ENCODE measurements around the gene GJA9.

GJA9 gene

GRCh38 chr1:38908821-38909220 is 27.4 kb upstream of the GJA9 start:
- 94% methylated on average over 13 of the region's 13 CpGs for WGBS
- Histone ChIP-seq H3K27ac (ENCODE audit: low read depth, low read length) (no peak overlapping the region), H3K27me3 (ENCODE audit: insufficient read depth, low read length) (no peaks in the 10 kb centered on the region)

DNA sequence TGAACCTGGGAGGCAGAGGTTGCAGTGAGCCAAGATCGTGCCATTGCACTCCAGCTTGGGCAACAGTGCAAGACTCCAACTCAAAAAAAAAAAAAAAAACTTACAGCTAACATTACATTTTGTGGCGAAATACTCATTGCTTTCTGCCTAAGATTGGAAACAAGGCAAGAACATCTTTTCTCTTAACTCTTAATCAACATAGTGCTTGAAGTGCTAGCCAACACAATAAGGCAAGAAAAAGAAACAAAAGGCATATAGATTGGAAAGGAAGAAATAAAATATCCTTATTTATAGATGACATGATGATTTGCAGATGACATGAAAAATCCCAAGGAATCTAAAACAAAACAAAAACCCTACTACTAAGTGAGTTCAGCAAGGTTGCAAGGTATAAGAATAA is 24.6 kb upstream of the GJA9 start:
- H3K4me3 ChIP-seq (ENCODE audit: low read length), result no peak overlapping the region
- peaks cover 7% of the 10 kb centered on the region for H3K9me3 ChIP-seq (ENCODE audit: insufficient read depth, low read depth, low read length)
- no peaks in the 10 kb centered on the region for H3K27me3 ChIP-seq (ENCODE audit: insufficient read depth, low read length)
- H3K36me3 ChIP-seq (ENCODE audit: insufficient read depth, low read length), result no peaks in the 10 kb centered on the region
- no peaks in the 10 kb centered on the region for H3K4me1 ChIP-seq (ENCODE audit: insufficient read depth, low read length)
- no peak overlapping the region for H3K9ac ChIP-seq (ENCODE audit: low read depth, low read length)
- WGBS, result 94% methylated on average over 2 of the region's 2 CpGs
- H3K27ac ChIP-seq (ENCODE audit: low read depth, low read length), result no peak overlapping the region

More at GRCh38 chr1:38908821-38909220, 27.4 kb upstream of the GJA9 start:
- no peak overlapping the region for H3K4me3 ChIP-seq (ENCODE audit: low read length)
- peaks cover 7% of the 10 kb centered on the region for H3K9me3 ChIP-seq (ENCODE audit: insufficient read depth, low read depth, low read length)
- H3K9ac ChIP-seq (ENCODE audit: low read depth, low read length), result no peak overlapping the region
- no peaks in the 10 kb centered on the region for H3K4me1 ChIP-seq (ENCODE audit: insufficient read depth, low read length)
- H3K36me3 ChIP-seq (ENCODE audit: insufficient read depth, low read length), result no peaks in the 10 kb centered on the region

DNA sequence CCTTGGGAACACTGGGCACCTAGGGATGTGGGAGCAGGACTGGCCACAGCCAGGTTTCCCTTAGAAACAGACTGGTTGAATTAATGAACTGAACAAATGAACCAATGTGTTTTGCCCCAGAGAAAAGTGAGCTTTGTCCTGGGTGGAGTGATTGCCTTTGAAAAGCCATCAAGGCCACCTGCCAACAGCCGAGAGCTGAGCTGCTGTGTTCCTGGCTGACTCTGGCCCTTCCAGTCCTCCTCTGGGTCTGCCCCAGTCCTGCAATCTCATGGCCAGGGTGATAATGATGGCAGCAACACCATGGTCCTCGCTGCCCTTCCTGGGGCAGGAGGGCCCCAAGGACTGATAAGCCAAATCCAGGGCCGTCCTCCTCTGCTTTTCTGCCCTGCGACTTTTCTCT is 18.2 kb upstream of the GJA9 start:
- Histone ChIP-seq H3K27me3 (ENCODE audit: insufficient read depth, low read length) (no peaks in the 10 kb centered on the region), H3K9me3 (ENCODE audit: insufficient read depth, low read depth, low read length) (no peaks in the 10 kb centered on the region), H3K27ac (ENCODE audit: low read depth, low read length) (no peak overlapping the region), H3K36me3 (ENCODE audit: insufficient read depth, low read length) (no peaks in the 10 kb centered on the region), H3K4me3 (ENCODE audit: low read length) (no peak overlapping the region), H3K4me1 (ENCODE audit: insufficient read depth, low read length) (no peaks in the 10 kb centered on the region), H3K9ac (ENCODE audit: low read depth, low read length) (no peak overlapping the region; the same call in 1 of the 2 replicates)
- WGBS, result 85% methylated on average over 4 of the region's 4 CpGs

DNA sequence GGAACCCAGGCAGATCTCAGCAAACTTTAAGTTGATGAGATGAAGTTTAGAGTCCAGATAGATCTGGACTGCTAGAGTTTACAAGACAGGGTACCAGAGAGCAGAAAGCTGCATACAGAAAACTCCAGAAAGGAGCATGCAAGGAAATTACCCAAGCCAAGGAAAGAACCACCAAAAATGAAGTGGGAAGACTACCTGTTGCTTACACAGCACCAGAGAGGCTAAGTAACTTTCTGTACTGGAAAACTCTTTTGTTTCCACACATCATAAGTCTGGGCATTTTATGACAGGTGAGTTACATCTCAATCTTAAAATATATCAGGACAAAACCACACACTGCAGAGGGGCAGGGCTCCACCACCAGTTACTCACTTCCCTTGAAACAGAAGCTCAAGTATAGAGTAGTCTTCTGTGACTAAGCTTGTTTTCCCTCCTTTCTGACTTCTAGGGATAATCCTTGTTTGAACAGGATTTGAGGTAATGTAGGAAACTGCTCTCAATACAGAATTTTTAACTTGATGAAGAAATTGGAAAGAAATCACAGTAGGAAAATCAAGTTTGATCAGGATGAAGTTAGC is 17.4 kb upstream of the GJA9 start:
- H3K9ac ChIP-seq (ENCODE audit: low read depth, low read length), result no peak overlapping the region
- H3K27ac ChIP-seq (ENCODE audit: low read depth, low read length), result no peak overlapping the region
- no peaks in the 10 kb centered on the region for H3K9me3 ChIP-seq (ENCODE audit: insufficient read depth, low read depth, low read length)

DNA sequence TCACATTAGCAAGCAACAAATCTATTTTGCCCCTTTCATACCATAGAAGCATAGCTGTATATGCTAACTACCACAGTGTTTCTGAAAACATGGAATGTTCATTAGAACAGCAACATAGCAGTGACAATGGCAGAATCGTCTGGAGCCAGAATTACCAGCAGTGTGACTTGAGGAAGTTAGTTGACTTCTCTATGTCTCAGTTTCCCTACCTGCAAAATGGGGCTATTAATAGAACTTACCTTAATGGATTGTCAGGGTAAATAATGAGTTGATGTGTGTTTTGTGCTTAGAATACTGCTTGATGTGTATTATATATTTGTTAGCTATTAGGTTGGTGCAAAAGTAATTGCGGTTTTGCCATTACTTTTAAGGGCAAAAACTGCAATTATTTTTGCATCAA is 14.8 kb upstream of the GJA9 start:
- WGBS, result 94% methylated on average over 2 of the region's 2 CpGs
- Histone ChIP-seq H3K36me3 (ENCODE audit: insufficient read depth, low read length) (no peaks in the 10 kb centered on the region), H3K9ac (ENCODE audit: low read depth, low read length) (no peak overlapping the region), H3K27me3 (ENCODE audit: insufficient read depth, low read length) (no peaks in the 10 kb centered on the region), H3K4me3 (ENCODE audit: low read length) (no peak overlapping the region), H3K9me3 (ENCODE audit: insufficient read depth, low read depth, low read length) (no peaks in the 10 kb centered on the region), H3K4me1 (ENCODE audit: insufficient read depth, low read length) (no peaks in the 10 kb centered on the region), H3K27ac (ENCODE audit: low read depth, low read length) (no peak overlapping the region)

More for the DNA sequence above, 17.4 kb upstream of the GJA9 start:
- no peaks in the 10 kb centered on the region for H3K36me3 ChIP-seq (ENCODE audit: insufficient read depth, low read length)
- H3K27me3 ChIP-seq (ENCODE audit: insufficient read depth, low read length), result no peaks in the 10 kb centered on the region
- no peaks in the 10 kb centered on the region for H3K4me1 ChIP-seq (ENCODE audit: insufficient read depth, low read length)
- H3K4me3 ChIP-seq (ENCODE audit: low read length), result no peak overlapping the region

DNA sequence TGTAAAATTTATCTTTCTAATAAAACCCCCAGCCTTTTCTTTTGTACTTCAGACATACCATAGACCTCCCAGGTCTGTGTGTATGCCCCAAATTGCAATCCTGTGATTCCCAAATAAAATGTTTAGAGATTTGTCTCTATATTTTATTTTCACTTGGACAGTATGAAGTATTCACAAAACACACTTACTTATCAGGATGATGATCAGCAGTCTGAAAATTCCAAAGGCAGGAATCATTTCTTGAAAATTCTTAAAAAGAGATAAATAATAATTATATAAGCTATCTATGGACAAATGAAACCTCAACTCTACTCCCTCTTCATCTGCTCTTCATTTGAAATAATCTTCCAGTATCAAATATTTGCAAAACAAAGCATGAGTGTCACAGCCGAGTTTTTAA is 11.6 kb upstream of the GJA9 start:
- Histone ChIP-seq H3K27ac (ENCODE audit: low read depth, low read length) (no peak overlapping the region), H3K4me1 (ENCODE audit: insufficient read depth, low read length) (no peaks in the 10 kb centered on the region), H3K9me3 (ENCODE audit: insufficient read depth, low read depth, low read length) (no peaks in the 10 kb centered on the region), H3K4me3 (ENCODE audit: low read length) (no peak overlapping the region), H3K9ac (ENCODE audit: low read depth, low read length) (no peak overlapping the region), H3K27me3 (ENCODE audit: insufficient read depth, low read length) (no peaks in the 10 kb centered on the region), H3K36me3 (ENCODE audit: insufficient read depth, low read length) (no peaks in the 10 kb centered on the region)
- no CpG with 5 or more reads among the region's 1 CpG for WGBS

- no peaks in the 10 kb centered on the region for H3K27me3 ChIP-seq (ENCODE audit: insufficient read depth, low read length)
Measured at GRCh38 chr1:38891753-38892152, 10.4 kb upstream of the GJA9 start.

GRCh38 chr1:38889589-38889988 is 8.2 kb upstream of the GJA9 start:
- H3K27ac ChIP-seq (ENCODE audit: low read depth, low read length), result no peak overlapping the region
- H3K27me3 ChIP-seq (ENCODE audit: insufficient read depth, low read length), result no peaks in the 10 kb centered on the region
- no peak overlapping the region for H3K4me3 ChIP-seq (ENCODE audit: low read length)
- no peaks in the 10 kb centered on the region for H3K9me3 ChIP-seq (ENCODE audit: insufficient read depth, low read depth, low read length)
- H3K9ac ChIP-seq (ENCODE audit: low read depth, low read length), result no peak overlapping the region
- no peaks in the 10 kb centered on the region for H3K4me1 ChIP-seq (ENCODE audit: insufficient read depth, low read length)
- 89% methylated on average over 4 of the region's 5 CpGs for WGBS
- no peaks in the 10 kb centered on the region for H3K36me3 ChIP-seq (ENCODE audit: insufficient read depth, low read length)

More at GRCh38 chr1:38891753-38892152, 10.4 kb upstream of the GJA9 start:
- Histone ChIP-seq H3K27ac (ENCODE audit: low read depth, low read length) (no peak overlapping the region), H3K4me3 (ENCODE audit: low read length) (no peak overlapping the region), H3K4me1 (ENCODE audit: insufficient read depth, low read length) (no peaks in the 10 kb centered on the region), H3K9me3 (ENCODE audit: insufficient read depth, low read depth, low read length) (no peaks in the 10 kb centered on the region), H3K36me3 (ENCODE audit: insufficient read depth, low read length) (no peaks in the 10 kb centered on the region), H3K9ac (ENCODE audit: low read depth, low read length) (no peak overlapping the region)
- 95% methylated on average over 1 of the region's 1 CpG for WGBS

DNA sequence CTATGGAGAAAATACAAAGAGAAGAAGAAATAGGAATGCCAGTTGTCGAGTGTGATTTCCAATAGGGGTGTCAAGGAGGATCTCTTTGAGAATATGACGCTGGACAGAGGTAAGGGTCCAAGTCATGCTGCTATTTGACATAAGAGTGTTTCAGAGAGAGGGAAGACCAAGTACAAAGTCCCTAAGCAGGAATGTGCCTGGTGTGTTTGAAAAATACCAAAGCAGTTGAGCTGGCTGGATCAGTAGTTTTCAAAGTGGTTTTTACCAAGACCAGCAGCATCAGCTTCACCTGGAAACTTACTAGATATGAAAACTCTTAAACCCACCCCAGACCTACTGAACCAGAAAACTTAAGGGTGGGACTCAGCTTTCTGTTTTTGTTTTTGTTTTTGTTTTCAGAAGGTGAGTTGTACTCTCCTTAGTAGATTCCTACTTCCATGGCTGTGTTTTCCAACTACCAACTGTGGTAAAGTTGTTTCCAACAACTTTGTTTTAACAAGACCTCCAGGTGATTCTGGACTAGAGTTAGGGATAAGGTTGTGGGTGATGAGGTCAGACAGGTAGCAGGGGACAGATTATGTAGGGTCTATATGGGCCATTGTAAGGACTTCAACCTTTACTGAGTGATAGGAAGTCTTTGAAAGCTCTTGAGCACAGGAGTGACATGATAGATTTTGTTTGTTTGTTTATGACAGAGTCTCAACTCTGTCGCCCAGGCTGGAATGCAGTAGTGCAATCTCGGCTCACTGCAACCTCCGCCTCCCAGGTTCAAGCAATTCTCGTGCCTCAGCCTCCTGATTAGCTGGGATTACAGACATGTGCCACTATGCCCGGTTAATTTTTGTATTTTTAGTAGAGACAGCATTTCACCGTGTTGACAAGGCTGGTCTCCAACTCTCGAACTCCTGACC is 7.3 kb upstream of the GJA9 start:
- Histone ChIP-seq H3K9me3 (ENCODE audit: insufficient read depth, low read depth, low read length) (no peaks in the 10 kb centered on the region), H3K9ac (ENCODE audit: low read depth, low read length) (no peak overlapping the region), H3K4me3 (ENCODE audit: low read length) (no peak overlapping the region), H3K36me3 (ENCODE audit: insufficient read depth, low read length) (no peaks in the 10 kb centered on the region), H3K27ac (ENCODE audit: low read depth, low read length) (no peak overlapping the region), H3K27me3 (ENCODE audit: insufficient read depth, low read length) (no peaks in the 10 kb centered on the region), H3K4me1 (ENCODE audit: insufficient read depth, low read length) (no peaks in the 10 kb centered on the region)
- WGBS, result 91% methylated on average over 9 of the region's 9 CpGs

GRCh38 chr1:38885092-38885491 is 3.7 kb upstream of the GJA9 start:
- Histone ChIP-seq H3K27ac (ENCODE audit: low read depth, low read length) (no peak overlapping the region), H3K36me3 (ENCODE audit: insufficient read depth, low read length) (no peaks in the 10 kb centered on the region), H3K9me3 (ENCODE audit: insufficient read depth, low read depth, low read length) (no peaks in the 10 kb centered on the region), H3K9ac (ENCODE audit: low read depth, low read length) (no peak overlapping the region), H3K4me1 (ENCODE audit: insufficient read depth, low read length) (no peaks in the 10 kb centered on the region), H3K27me3 (ENCODE audit: insufficient read depth, low read length) (no peaks in the 10 kb centered on the region), H3K4me3 (ENCODE audit: low read length) (no peak overlapping the region)
- WGBS, result 100% methylated on average over 2 of the region's 2 CpGs

GRCh38 chr1:38875811-38876210 is 5.6 kb downstream of the GJA9 start:
- Histone ChIP-seq H3K9ac (ENCODE audit: low read depth, low read length) (no peak overlapping the region), H3K9me3 (ENCODE audit: insufficient read depth, low read depth, low read length) (no peaks in the 10 kb centered on the region), H3K4me3 (ENCODE audit: low read length) (no peak overlapping the region), H3K27ac (ENCODE audit: low read depth, low read length) (no peak overlapping the region), H3K4me1 (ENCODE audit: insufficient read depth, low read length) (peaks cover 13% of the 10 kb centered on the region; the same call in 1 of the 2 replicates), H3K27me3 (ENCODE audit: insufficient read depth, low read length) (no peaks in the 10 kb centered on the region), H3K36me3 (ENCODE audit: insufficient read depth, low read length) (no peaks in the 10 kb centered on the region)
- WGBS, result 91% methylated on average over 2 of the region's 2 CpGs

All from HUES64 (cell line).